GM12878 (cell line): ENCODE results near the gene ACACA. TPM values are rescaled to one million over a fixed set of nuclear protein-coding genes. Genes with fewer than 3 reads are reported as not detected.

Experiments
- ATAC-seq: fragments of 200-7000 bp; cut with Tn5 transposase; 3 replicates; pipeline ENCODE4 v1.9.1; 2020; ENCODE audit warnings: mild to moderate bottlenecking, moderate library complexity
- BruUV-seq: library from RNA; stranded (reverse); fragments of 400-500 nt; replicated peaks from 2 replicates; lab custom pipeline; 2021; lab: Mats Ljungman, UMichigan
- CTCF ChIA-PET: fragments of 300-600 bp; sonication (Branson Sonifier 250); formaldehyde crosslinking; extraction: SDS; loops from one replicate; lab custom pipeline; 2021; ENCODE audit warnings: inconsistent platforms; lab: Yijun Ruan, JAX
- POLR2A ChIA-PET: fragments of 350-600 bp; formaldehyde crosslinking; extraction: SDS; loops from one replicate; lab custom pipeline; 2021; ENCODE audit warnings: inconsistent platforms; lab: Charles Lee
- RAD21 ChIA-PET: fragments of 300-600 bp; sonication (Branson Sonifier 250); formaldehyde crosslinking; loops from one replicate; lab custom pipeline; 2023; ENCODE audit warnings: antibody characterized with exemption; ENCODE audit not compliant: unreplicated experiment; lab: Charles Lee
- SMC1A ChIA-PET: fragments of 300-600 bp; sonication (Branson Sonifier 250); formaldehyde crosslinking; loops from one replicate; lab custom pipeline; 2023; ENCODE audit not compliant: unreplicated experiment, uncharacterized antibody; lab: Charles Lee
- DNase-seq: peaks from one replicate; pipeline ENCODE4 v3.0.0-alpha.2; 2011; ENCODE audit warnings: low read depth, low spot score
- FAIRE-seq: peaks from 3 replicates; lab custom pipeline; 2011; peaks lifted over from hg19 to GRCh38; lab: Jason Lieb, UNC
- H2AFZ ChIP-seq: 2 replicates; pipeline ENCODE4 v1.6.0; 2011; ENCODE audit warnings: low read depth, low read length, control low read depth; ENCODE audit not compliant: control insufficient read depth
- H3K27ac ChIP-seq: 2 replicates; pipeline ENCODE4 v1.5.1; 2011; ENCODE audit warnings: control low read depth; ENCODE audit not compliant: control insufficient read depth, insufficient read depth
- H3K27me3 ChIP-seq, 2 experiments: replicated peaks in 1 of 2; 2 replicates each; pipeline versions ENCODE4 v1.6.0 to v1.6.1; 2011; ENCODE audit warnings: low read length in 1 of 2; ENCODE audit not compliant: control insufficient read depth in 2 of 2, insufficient read depth in 2 of 2
- H3K36me3 ChIP-seq, 2 experiments: 2 replicates each; pipeline ENCODE4 v1.5.1; 2011; ENCODE audit warnings: low read length in 1 of 2; ENCODE audit not compliant: control insufficient read depth in 2 of 2, insufficient read depth in 2 of 2
- H3K4me1 ChIP-seq: 2 replicates; pipeline ENCODE4 v1.6.1; 2011; ENCODE audit warnings: mild to moderate bottlenecking, low read length, moderate library complexity, mixed read lengths; ENCODE audit not compliant: control insufficient read depth, insufficient read depth
- H3K4me2 ChIP-seq: 2 replicates; pipeline ENCODE4 v1.6.0; 2011; ENCODE audit warnings: control low read depth; ENCODE audit not compliant: control insufficient read depth, insufficient read depth
- H3K4me3 ChIP-seq: fragments of 200-600 bp; sonication (generic); 2 replicates; pipeline ENCODE4 v1.5.1; 2016
- H3K79me2 ChIP-seq: 2 replicates; pipeline ENCODE4 v1.6.0; 2011; ENCODE audit warnings: low read length; ENCODE audit not compliant: control insufficient read depth, insufficient read depth
- H3K9ac ChIP-seq: 2 replicates; pipeline ENCODE4 v1.8.0; 2011; ENCODE audit warnings: low read length, control low read depth, mixed read lengths; ENCODE audit not compliant: control insufficient read depth, insufficient read depth
- H3K9me3 ChIP-seq: replicated peaks from 3 replicates; pipeline ENCODE4 v1.5.1; 2011; ENCODE audit warnings: mild to moderate bottlenecking, low read length; ENCODE audit not compliant: control insufficient read depth, insufficient read depth
- H4K20me1 ChIP-seq: 2 replicates; pipeline ENCODE4 v1.6.0; 2011; ENCODE audit not compliant: control insufficient read depth, insufficient read depth
- BACH1 ChIP-seq: fragments of 450-650 bp; IDR thresholded peaks from 2 replicates; pipeline ENCODE4 v1.6.1; 2017; ENCODE audit warnings: mild to moderate bottlenecking, borderline replicate concordance
- BCL3 ChIP-seq: IDR thresholded peaks from 2 replicates; pipeline ENCODE4 v1.6.1; 2011; ENCODE audit warnings: borderline replicate concordance, low read depth, mild to moderate bottlenecking, moderate library complexity, low read length; ENCODE audit not compliant: insufficient read depth, poor library complexity, severe bottlenecking
- E2F4 ChIP-seq: IDR thresholded peaks from 2 replicates; pipeline ENCODE4 v1.6.1; 2012; ENCODE audit warnings: low read depth, low read length, improper control_type of control experiment
- JUNB ChIP-seq: IDR thresholded peaks from 2 replicates; pipeline ENCODE4 v1.6.1; 2016; ENCODE audit warnings: antibody characterized with exemption, mild to moderate bottlenecking
- KAT2A ChIP-seq: conservative IDR thresholded peaks from 2 replicates; pipeline ENCODE4 v1.6.1; 2011; ENCODE audit warnings: low read depth, low read length; ENCODE audit not compliant: control insufficient read depth
- MEF2B ChIP-seq: fragments of 450-650 bp; IDR thresholded peaks from 2 replicates; pipeline ENCODE4 v1.6.1; 2018; ENCODE audit warnings: mild to moderate bottlenecking, moderate library complexity; ENCODE audit not compliant: partially characterized antibody, poor library complexity, severe bottlenecking
- PAX8 ChIP-seq: fragments of 450-650 bp; IDR thresholded peaks from 2 replicates; pipeline ENCODE4 v1.6.1; 2017; ENCODE audit warnings: mild to moderate bottlenecking, moderate library complexity
- PRDM15 ChIP-seq: fragments of 450-650 bp; formaldehyde crosslinking; IDR thresholded peaks from 2 replicates; pipeline ENCODE4 v1.4.0; 2020; ENCODE audit warnings: mild to moderate bottlenecking, moderate library complexity
- REST ChIP-seq: IDR thresholded peaks from 2 replicates; pipeline ENCODE4 v1.6.1; 2012; ENCODE audit warnings: mild to moderate bottlenecking, low read depth, low read length
- WRNIP1 ChIP-seq: IDR thresholded peaks from 2 replicates; pipeline ENCODE4 v1.6.1; 2011; ENCODE audit warnings: low read depth, low read length, improper control_type of control experiment, borderline replicate concordance
- ZNF207 ChIP-seq: fragments of 450-650 bp; IDR thresholded peaks from 2 replicates; pipeline ENCODE4 v1.6.1; 2014; ENCODE audit warnings: antibody characterized with exemption, mild to moderate bottlenecking, borderline replicate concordance
- ZNF274 ChIP-seq: IDR thresholded peaks from one replicate; pipeline ENCODE4 v1.8.0; 2011; ENCODE audit not compliant: insufficient read length, insufficient read depth
- WGBS: methylation state at CpG from one replicate; pipeline ENCODE4 v1.1.6; 2016; ENCODE audit warnings: low lambda C conversion rate; ENCODE audit not compliant: insufficient replicate concordance, insufficient coverage; ENCODE audit errors: missing lambda C conversion rate; 5-methylcytosine and 5-hydroxymethylcytosine counted together
- in situ Hi-C: fragments of 300-500 bp; cut with MboI; formaldehyde crosslinking; loops from 9 replicates; pipeline ENCODE4 v1.14.3; 2018; ENCODE audit warnings: mixed read lengths
- intact Hi-C: fragments of 100-400 bp; cut with micrococcal nuclease; formaldehyde crosslinking; loops from one replicate; pipeline ENCODE4 v1.14.2; 2022; ENCODE audit not compliant: unreplicated experiment
- polyA plus RNA-seq, 11 experiments: library from polyadenylated mRNA; depleted of rRNA in 4 of 11; unstranded in 6 of 11; stranded (reverse) in 5 of 11; fragments of >200 nt; fragmentation: Nextera tagmentation in 4 of 11; fragmentation: Illumina TruSeq in 1 of 11; extraction: Ambion mirVana in 4 of 11; extraction: Trizol in 1 of 11; gene quantifications; 1 replicate in 1 of 11; 2 replicates in 10 of 11; pipeline versions ENCODE4 v1.2.1 to v1.2.3, GENCODE V29; 2011 to 2016; ENCODE audit warnings: inconsistent platforms in 2 of 11, missing spikeins in 2 of 11, low read depth in 1 of 11
- total RNA-seq, 4 experiments: library from RNA; depleted of rRNA in 3 of 4; stranded (reverse); fragments of >200 nt in 3 of 4; fragmentation: Illumina TruSeq in 1 of 4; extraction: Trizol in 1 of 4; gene quantifications; 2 replicates each; pipeline versions ENCODE4 v1.2.1 to v1.2.3, GENCODE V29; 2013 to 2021

Gene ACACA
- total and polyA plus RNA-seq, 10 of the 15 experiments (the other 5 are each of a cell fraction or from before 2014, with no cell fraction given): 12.9 to 74.2 (median 32.0) TPM

GRCh38 chr17:37101306-37101705, 305.3 kb downstream of the ACACA start (continued):
- TF ChIP-seq REST: no peak
- no peak for TF ChIP-seq KAT2A

GRCh38 chr17:37100231-37100630, 306.4 kb downstream of the ACACA start:
- no peak for FAIRE-seq
- POLR2A ChIA-PET: no interaction called here
- Histone ChIP-seq H3K79me2 (no peaks in the 10 kb centered on the region), H4K20me1 (no peaks in the 10 kb centered on the region), H3K27ac (no peak overlapping the region), H3K27me3 (no peaks in the 10 kb centered on the region), H3K9ac (no peak overlapping the region), H3K9me3 (no peaks in the 10 kb centered on the region), H3K4me3 (no peak overlapping the region), H3K36me3 (peaks cover 14 to 18% of the 10 kb centered on the region in 2 experiments; a peak in 3 of 4 replicates), H3K4me2 (no peak overlapping the region), H2AFZ (no peak overlapping the region), H3K4me1 (no peaks in the 10 kb centered on the region)
- intact Hi-C loops: no loop called here
- BruUV-seq: no TSS peak
- ATAC-seq: no peak
- CTCF ChIA-PET: no interaction called here
- WGBS: 100% methylated on average over 4 of the region's 4 CpGs
- RAD21 ChIA-PET: no interaction called here
- no peak for DNase-seq
- in situ Hi-C loops: no loop called here
- no peak for TF ChIP-seq PRDM15
- TF ChIP-seq BCL3: no peak
- no peak for TF ChIP-seq PAX8
- no peak for TF ChIP-seq E2F4
- no peak for TF ChIP-seq MEF2B
- no peak for TF ChIP-seq ZNF207
- no peak for TF ChIP-seq JUNB
- no peak for TF ChIP-seq ZNF274
- no peak for TF ChIP-seq WRNIP1
- TF ChIP-seq BACH1: no peak
- SMC1A ChIA-PET: no interaction called here
